Neural crest cell (in vitro differentiated cells): Measurements from ENCODE around the gene ECHDC1. TPM values are rescaled to one million over a fixed set of nuclear protein-coding genes. Genes with fewer than 3 reads are reported as not detected.

Source experiments
- DNase-seq: peaks from one replicate; pipeline ENCODE4 v3.0.0; 2021; ENCODE audit warnings: low read depth, mixed read lengths, low spot score
- H3K27ac Mint-ChIP-seq: one replicate; pipeline ENCODE4 v1.8.0; 2021; ENCODE audit warnings: mild to moderate bottlenecking, mixed read lengths; ENCODE audit not compliant: unreplicated experiment
- H3K27me3 Mint-ChIP-seq: 2 replicates; pipeline ENCODE4 v1.8.0; 2021; ENCODE audit warnings: low read depth, mild to moderate bottlenecking, mixed read lengths
- H3K36me3 Mint-ChIP-seq: 2 replicates; pipeline ENCODE4 v1.8.0; 2021; ENCODE audit warnings: low read depth, mild to moderate bottlenecking, mixed read lengths
- H3K4me1 Mint-ChIP-seq: 2 replicates; pipeline ENCODE4 v1.8.0; 2021; ENCODE audit warnings: mixed read lengths
- H3K4me3 Mint-ChIP-seq: one replicate; pipeline ENCODE4 v1.8.0; 2021; ENCODE audit warnings: mild to moderate bottlenecking, mixed read lengths
- H3K9me3 Mint-ChIP-seq: 2 replicates; pipeline ENCODE4 v1.8.0; 2021; ENCODE audit warnings: mixed read lengths
- total RNA-seq: library from RNA; stranded (reverse); gene quantifications from 2 replicates; pipeline ENCODE4 v1.2.1, GENCODE V29; 2021
- TF ChIP-seq, protein P1 (sequence below): fragments of 200-600 bp; sonication (generic); conservative IDR thresholded peaks from 2 replicates; pipeline ENCODE4 v1.5.0; 2021; ENCODE audit warnings: antibody characterized with exemption, mild to moderate bottlenecking

ECHDC1 gene
- total RNA-seq, 1 donor from 2014 or later, result 59.2 TPM

DNA sequence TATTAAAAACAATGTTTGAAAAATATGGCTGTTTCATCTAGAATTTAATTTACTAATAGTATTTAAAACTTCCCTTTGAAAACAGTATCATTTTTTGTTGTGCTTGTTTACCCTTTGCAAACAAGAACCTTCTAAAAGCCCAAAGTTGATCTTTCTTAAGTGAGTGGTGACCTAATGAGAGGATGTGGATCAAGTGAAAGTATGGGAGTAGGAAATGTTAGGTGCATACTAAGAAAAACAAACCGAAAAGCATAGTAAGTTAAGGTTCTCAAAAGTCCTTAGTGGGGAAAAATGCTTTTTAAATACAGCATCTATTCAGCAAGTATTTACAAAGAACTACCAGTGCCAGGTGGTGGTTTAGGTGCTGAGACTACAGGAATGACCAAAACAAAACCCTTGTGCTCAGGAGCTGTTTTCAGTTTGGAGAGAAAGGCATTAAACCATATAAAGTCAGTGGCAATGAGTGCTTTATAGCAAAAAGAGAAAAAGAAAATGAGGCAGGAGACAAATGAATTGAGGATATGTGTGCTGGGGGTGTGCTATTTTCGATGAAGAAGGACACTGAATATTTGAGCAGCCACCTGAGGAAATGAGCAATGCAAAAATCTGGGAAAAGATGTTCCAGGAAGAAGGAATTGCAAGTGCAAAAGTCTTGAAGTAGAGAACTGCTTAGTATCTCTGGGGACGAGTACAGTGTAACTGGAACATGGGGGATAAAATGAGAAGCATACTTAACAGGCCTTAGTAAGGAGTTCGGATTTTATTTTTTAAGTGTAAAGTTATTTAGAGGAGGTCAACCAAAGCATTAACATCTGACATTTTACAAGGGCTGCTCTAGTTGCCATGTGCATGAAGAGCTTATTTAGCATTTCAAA is 52.8 kb downstream of the ECHDC1 start:
- peak overlapping the region; percentile 2 for H3K27ac Mint-ChIP-seq

DNA sequence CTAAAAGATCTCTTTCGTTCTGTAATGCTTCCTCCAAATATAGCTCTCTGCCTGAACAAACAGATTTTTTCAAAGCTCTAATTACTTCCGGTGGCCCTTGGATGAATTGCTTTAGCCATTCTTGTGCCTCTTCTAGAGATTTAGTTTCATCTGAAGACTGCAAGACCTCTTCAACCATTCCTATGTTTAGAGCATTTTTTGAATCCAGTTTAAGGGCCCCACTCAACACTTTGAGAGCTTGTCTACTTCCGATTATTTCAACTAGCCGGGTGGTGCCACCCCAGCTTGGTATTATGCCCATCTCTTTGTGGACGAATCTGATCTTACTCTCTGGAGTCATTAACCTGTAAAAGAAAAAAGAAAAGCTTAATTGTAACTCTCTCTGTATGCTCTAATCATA is 53.5 kb downstream of the ECHDC1 start:
- Mint-ChIP-seq H3K4me1 (peaks cover 13% of the 10 kb centered on the region), H3K9me3 (no peaks in the 10 kb centered on the region), H3K4me3 (no peak overlapping the region), H3K27ac (no peak overlapping the region), H3K27me3 (no peaks in the 10 kb centered on the region), H3K36me3 (peaks cover 20% of the 10 kb centered on the region)
- no peak for DNase-seq
- TF ChIP-seq, protein P1, sequence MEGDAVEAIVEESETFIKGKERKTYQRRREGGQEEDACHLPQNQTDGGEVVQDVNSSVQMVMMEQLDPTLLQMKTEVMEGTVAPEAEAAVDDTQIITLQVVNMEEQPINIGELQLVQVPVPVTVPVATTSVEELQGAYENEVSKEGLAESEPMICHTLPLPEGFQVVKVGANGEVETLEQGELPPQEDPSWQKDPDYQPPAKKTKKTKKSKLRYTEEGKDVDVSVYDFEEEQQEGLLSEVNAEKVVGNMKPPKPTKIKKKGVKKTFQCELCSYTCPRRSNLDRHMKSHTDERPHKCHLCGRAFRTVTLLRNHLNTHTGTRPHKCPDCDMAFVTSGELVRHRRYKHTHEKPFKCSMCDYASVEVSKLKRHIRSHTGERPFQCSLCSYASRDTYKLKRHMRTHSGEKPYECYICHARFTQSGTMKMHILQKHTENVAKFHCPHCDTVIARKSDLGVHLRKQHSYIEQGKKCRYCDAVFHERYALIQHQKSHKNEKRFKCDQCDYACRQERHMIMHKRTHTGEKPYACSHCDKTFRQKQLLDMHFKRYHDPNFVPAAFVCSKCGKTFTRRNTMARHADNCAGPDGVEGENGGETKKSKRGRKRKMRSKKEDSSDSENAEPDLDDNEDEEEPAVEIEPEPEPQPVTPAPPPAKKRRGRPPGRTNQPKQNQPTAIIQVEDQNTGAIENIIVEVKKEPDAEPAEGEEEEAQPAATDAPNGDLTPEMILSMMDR, result no peak

More for the DNA sequence above, 52.8 kb downstream of the ECHDC1 start:
- H3K36me3 Mint-ChIP-seq, result peaks cover 21% of the 10 kb centered on the region
- TF ChIP-seq, protein P1, result no peak
- DNase-seq, result no peak
- H3K9me3 Mint-ChIP-seq, result no peaks in the 10 kb centered on the region
- H3K4me3 Mint-ChIP-seq, result no peak overlapping the region
- H3K4me1 Mint-ChIP-seq, result peaks cover 13% of the 10 kb centered on the region
- H3K27me3 Mint-ChIP-seq, result no peaks in the 10 kb centered on the region

DNA sequence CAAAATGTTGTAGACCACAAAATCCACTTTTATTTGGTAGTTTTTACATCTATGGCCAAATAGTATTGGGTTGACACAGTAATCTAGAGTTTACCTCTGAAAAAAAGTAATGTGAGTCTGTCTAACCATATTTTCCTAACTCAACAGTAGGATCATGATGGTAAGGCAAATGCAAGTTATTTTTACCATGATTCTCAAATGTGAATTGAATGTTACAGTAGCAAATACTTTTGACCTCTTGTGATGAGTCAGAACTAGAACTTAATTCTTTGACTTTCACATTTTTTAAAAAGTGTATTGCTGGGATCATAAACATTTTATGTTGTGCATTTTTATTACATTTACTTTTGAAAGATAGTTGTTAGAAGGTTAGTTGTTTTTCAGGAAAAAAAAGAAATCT is 54.7 kb downstream of the ECHDC1 start:
- TF ChIP-seq, protein P1, result no peak
- no peak for DNase-seq
- peaks cover 19% of the 10 kb centered on the region for H3K36me3 Mint-ChIP-seq
- H3K27ac Mint-ChIP-seq, result no peak overlapping the region
- H3K4me3 Mint-ChIP-seq, result no peak overlapping the region
- H3K9me3 Mint-ChIP-seq, result no peaks in the 10 kb centered on the region
- no peaks in the 10 kb centered on the region for H3K27me3 Mint-ChIP-seq
- peaks cover 13% of the 10 kb centered on the region for H3K4me1 Mint-ChIP-seq

DNA sequence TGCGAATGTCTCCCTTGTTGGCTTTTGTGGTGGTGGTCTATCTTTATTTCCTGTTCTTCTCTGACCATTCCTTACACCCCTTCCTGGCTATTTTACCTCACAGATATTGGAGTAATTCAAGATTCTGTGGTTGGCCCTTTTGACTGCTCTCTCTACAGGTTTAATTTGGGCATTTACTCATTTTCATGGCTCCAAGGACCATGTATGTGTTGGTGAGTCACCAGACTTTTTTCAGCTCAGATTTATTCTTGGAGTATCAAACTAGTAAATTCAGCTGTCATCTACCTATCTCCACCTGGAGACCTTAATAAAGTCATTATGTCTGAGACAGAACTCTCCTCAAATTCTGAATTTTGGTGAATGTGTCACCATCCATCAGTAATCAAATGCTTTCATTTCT is 61.2 kb downstream of the ECHDC1 start:
- H3K4me3 Mint-ChIP-seq, result no peak overlapping the region

DNA sequence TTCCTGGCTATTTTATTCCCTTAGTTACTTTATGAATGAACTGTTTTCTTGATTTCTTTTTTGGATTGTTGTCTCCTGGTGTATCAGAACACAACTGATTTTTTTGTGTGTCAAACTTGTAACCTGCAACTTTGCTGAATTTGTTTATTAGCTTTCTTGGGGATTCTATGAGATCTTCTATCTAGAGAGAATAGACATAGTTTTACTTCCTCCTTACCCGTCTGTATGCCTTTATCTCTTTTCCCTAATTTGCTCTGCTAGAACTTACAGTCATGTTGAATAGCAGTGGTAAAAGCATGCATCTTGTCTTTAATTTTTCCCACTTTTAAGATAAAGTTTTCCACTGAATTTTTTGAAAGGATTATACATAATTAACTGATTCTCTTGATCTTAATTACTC is 63.6 kb downstream of the ECHDC1 start:
- Mint-ChIP-seq H3K4me1 (peaks cover 1% of the 10 kb centered on the region), H3K36me3 (peaks cover 15% of the 10 kb centered on the region), H3K9me3 (no peaks in the 10 kb centered on the region), H3K4me3 (no peak overlapping the region), H3K27ac (no peak overlapping the region), H3K27me3 (no peaks in the 10 kb centered on the region)
- TF ChIP-seq, protein P1, result no peak
- DNase-seq, result no peak

More for the DNA sequence above, 61.2 kb downstream of the ECHDC1 start:
- no peaks in the 10 kb centered on the region for H3K9me3 Mint-ChIP-seq
- peaks cover 27% of the 10 kb centered on the region for H3K36me3 Mint-ChIP-seq
- no peak for DNase-seq
- no peaks in the 10 kb centered on the region for H3K4me1 Mint-ChIP-seq
- H3K27ac Mint-ChIP-seq, result no peak overlapping the region
- H3K27me3 Mint-ChIP-seq, result no peaks in the 10 kb centered on the region
- TF ChIP-seq, protein P1, result no peak
